ENCODE data around the gene ITPR2.

The ITPR2 gene

DNA sequence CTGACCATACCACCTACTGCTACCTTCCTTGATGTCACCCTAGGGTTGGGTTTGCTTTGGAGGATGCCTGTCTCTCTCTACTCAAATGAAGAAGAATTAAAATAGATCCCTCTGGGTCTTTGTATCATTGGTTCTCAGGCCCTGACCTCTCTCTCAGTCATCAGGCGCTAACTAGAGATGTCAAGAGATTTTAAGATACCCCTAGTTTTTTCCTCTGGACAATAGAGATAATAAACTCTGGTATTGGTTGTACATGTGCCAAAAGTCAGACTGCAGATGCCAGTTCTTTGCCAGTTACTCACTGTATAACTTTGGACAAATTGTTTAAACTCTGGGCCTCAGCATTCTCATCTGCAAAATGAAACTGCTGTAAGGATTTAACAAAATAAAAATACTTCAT is 31.5 kb downstream of the ITPR2 start:
- TF ChIP-seq, protein P1, sequence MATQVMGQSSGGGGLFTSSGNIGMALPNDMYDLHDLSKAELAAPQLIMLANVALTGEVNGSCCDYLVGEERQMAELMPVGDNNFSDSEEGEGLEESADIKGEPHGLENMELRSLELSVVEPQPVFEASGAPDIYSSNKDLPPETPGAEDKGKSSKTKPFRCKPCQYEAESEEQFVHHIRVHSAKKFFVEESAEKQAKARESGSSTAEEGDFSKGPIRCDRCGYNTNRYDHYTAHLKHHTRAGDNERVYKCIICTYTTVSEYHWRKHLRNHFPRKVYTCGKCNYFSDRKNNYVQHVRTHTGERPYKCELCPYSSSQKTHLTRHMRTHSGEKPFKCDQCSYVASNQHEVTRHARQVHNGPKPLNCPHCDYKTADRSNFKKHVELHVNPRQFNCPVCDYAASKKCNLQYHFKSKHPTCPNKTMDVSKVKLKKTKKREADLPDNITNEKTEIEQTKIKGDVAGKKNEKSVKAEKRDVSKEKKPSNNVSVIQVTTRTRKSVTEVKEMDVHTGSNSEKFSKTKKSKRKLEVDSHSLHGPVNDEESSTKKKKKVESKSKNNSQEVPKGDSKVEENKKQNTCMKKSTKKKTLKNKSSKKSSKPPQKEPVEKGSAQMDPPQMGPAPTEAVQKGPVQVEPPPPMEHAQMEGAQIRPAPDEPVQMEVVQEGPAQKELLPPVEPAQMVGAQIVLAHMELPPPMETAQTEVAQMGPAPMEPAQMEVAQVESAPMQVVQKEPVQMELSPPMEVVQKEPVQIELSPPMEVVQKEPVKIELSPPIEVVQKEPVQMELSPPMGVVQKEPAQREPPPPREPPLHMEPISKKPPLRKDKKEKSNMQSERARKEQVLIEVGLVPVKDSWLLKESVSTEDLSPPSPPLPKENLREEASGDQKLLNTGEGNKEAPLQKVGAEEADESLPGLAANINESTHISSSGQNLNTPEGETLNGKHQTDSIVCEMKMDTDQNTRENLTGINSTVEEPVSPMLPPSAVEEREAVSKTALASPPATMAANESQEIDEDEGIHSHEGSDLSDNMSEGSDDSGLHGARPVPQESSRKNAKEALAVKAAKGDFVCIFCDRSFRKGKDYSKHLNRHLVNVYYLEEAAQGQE (IDR thresholded peaks at IDR 0.05; ENCODE audit: insufficient read depth in 1 of 2, low read depth in 2 of 2, low read length in 2 of 2): no peak
- TF ChIP-seq FOXP2 (optimal IDR thresholded peaks at IDR 0.05; ENCODE audit: borderline replicate concordance, extremely low read depth, extremely low read length, insufficient read depth) (no peak), SIN3A (IDR thresholded peaks at IDR 0.05; ENCODE audit: borderline replicate concordance, insufficient read depth, low read length) (no peak), POLR2AphosphoS5 (IDR thresholded peaks at IDR 0.05; ENCODE audit: low read depth, low read length) (no peak), TAF1 (IDR thresholded peaks at IDR 0.05; ENCODE audit: borderline replicate concordance, insufficient read depth, low read length) (no peak)

DNA sequence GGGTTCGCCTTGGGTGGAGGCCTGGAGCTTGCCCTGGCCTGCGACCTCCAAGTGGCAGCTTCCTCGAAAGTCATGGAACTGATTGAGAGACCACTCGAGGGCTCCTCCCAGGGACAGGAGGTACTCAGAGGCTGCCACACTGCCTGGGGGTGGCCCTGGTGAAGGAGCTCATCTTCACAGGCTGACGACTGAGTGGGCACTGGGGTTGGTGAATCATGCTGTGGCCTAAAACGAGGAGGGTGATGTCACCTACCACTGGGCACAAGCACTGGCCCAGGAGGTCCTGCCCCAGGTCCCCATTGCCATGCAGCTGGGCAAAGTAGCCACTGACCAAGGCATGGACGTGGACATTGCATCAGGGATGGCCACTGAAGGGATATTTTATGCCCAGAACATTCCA is 32.1 kb downstream of the ITPR2 start:
- TF ChIP-seq SIN3A (IDR thresholded peaks at IDR 0.05; ENCODE audit: borderline replicate concordance, insufficient read depth, low read length) (no peak), POLR2AphosphoS5 (IDR thresholded peaks at IDR 0.05; ENCODE audit: low read depth, low read length) (no peak)

DNA sequence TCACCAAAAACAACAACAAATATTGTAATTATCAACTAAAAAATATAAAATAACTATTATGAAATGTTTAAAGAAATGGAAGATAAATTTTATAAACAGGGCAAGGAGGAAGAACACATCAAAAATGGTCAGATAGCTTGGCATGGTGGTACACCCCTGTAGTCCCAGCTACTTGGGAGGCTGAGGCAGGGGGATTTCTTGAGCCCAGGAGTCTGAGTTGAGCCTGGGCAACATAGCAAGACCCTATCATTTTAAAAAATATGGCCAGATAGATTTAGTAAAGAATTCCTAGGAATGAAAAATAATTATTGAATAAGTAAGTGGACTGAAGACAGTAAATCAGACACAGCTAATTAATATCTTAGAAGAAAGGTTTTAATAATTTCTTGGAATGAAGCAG is 32.6 kb downstream of the ITPR2 start:
- TF ChIP-seq SIN3A (IDR thresholded peaks at IDR 0.05; ENCODE audit: borderline replicate concordance, insufficient read depth, low read length) (no peak), POLR2AphosphoS5 (IDR thresholded peaks at IDR 0.05; ENCODE audit: low read depth, low read length) (no peak), FOXP2 (optimal IDR thresholded peaks at IDR 0.05; ENCODE audit: borderline replicate concordance, extremely low read depth, extremely low read length, insufficient read depth) (no peak), TAF1 (IDR thresholded peaks at IDR 0.05; ENCODE audit: borderline replicate concordance, insufficient read depth, low read length) (no peak)
- TF ChIP-seq, protein P1 (IDR thresholded peaks at IDR 0.05; ENCODE audit: insufficient read depth in 1 of 2, low read depth in 2 of 2, low read length in 2 of 2): no peak

DNA sequence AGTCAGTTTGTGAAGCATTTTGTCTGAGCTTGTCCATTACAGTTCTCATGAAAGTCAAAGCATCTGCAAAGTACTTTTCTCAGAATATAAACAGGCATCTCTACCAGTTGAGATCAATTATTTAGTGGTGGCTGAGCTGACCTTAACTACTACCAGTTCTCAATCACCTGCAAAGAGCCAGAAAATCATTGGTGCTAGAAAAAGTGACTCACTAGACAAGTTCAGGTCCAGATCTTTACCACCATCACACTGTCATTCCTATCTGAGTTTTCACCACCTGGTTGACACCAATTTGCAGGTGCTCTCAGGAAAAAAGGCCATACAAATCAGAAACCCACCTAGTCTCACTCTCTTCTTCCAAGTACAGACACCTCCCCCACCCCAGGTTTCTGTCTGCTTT is 33.3 kb downstream of the ITPR2 start:
- TF ChIP-seq TAF1 (IDR thresholded peaks at IDR 0.05; ENCODE audit: borderline replicate concordance, insufficient read depth, low read length): no peak
- TF ChIP-seq, protein P1 (IDR thresholded peaks at IDR 0.05; ENCODE audit: insufficient read depth in 1 of 2, low read depth in 2 of 2, low read length in 2 of 2): no peak
- no peak for TF ChIP-seq POLR2AphosphoS5 (IDR thresholded peaks at IDR 0.05; ENCODE audit: low read depth, low read length)
- no peak for TF ChIP-seq SIN3A (IDR thresholded peaks at IDR 0.05; ENCODE audit: borderline replicate concordance, insufficient read depth, low read length)
- no peak for TF ChIP-seq FOXP2 (optimal IDR thresholded peaks at IDR 0.05; ENCODE audit: borderline replicate concordance, extremely low read depth, extremely low read length, insufficient read depth)

DNA sequence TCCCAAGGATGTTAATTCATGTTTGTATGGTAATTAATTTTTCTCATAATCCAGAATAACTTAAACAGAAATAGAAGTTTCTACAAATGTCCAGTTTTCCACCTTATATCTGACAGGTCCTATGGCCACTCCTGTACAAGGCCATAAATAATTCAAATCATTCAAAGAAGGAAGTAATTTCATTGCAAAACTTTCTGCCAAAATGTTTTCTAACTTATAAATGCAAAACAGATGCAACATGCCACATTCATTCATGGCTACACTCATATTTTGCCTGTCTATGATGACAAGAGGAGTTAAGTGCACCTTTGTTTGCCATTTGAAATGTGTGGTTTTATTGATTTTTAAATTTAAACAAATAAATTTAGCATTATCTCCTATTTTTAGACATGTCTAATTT is 34.4 kb downstream of the ITPR2 start:
- TF ChIP-seq TAF1 (IDR thresholded peaks at IDR 0.05; ENCODE audit: borderline replicate concordance, insufficient read depth, low read length) (no peak), POLR2AphosphoS5 (IDR thresholded peaks at IDR 0.05; ENCODE audit: low read depth, low read length) (no peak), SIN3A (IDR thresholded peaks at IDR 0.05; ENCODE audit: borderline replicate concordance, insufficient read depth, low read length) (no peak), FOXP2 (optimal IDR thresholded peaks at IDR 0.05; ENCODE audit: borderline replicate concordance, extremely low read depth, extremely low read length, insufficient read depth) (no peak)
- TF ChIP-seq, protein P1 (IDR thresholded peaks at IDR 0.05; ENCODE audit: insufficient read depth in 1 of 2, low read depth in 2 of 2, low read length in 2 of 2): no peak

Measured in PFSK-1 (cell line).